Activated CD4-positive, CD25-positive, alpha-beta regulatory T cell treated with anti-CD3 and anti-CD28 coated beads, Interleukin-2, amount 50 U/mL, for 16 hours (primary cell): ENCODE results near the gene DUOXA1.

Source experiments
- DNase-seq: peaks from one replicate; pipeline ENCODE4 v3.0.0-alpha.2; 2020; ENCODE audit warnings: low read depth, low spot score

DUOXA1 gene

DNA sequence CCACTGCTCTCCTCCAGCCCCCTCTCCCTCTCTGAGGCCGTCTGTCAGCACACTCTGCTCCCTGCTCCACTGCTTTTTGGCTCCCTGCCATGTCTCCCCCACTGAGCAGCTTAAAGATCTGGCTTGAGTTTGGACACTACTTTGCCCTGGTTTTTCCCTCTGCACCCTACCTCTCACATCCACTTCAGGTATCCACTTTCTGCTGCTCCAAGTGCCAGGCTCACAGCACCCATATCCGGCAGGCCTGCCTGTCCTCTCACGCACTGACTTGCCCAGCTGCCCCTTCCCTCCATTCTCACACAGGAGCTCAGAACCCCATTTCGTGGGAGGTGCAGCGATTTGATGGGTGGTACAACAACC, 3.9 kb upstream of the DUOXA1 start:
- no peak for DNase-seq

DNA sequence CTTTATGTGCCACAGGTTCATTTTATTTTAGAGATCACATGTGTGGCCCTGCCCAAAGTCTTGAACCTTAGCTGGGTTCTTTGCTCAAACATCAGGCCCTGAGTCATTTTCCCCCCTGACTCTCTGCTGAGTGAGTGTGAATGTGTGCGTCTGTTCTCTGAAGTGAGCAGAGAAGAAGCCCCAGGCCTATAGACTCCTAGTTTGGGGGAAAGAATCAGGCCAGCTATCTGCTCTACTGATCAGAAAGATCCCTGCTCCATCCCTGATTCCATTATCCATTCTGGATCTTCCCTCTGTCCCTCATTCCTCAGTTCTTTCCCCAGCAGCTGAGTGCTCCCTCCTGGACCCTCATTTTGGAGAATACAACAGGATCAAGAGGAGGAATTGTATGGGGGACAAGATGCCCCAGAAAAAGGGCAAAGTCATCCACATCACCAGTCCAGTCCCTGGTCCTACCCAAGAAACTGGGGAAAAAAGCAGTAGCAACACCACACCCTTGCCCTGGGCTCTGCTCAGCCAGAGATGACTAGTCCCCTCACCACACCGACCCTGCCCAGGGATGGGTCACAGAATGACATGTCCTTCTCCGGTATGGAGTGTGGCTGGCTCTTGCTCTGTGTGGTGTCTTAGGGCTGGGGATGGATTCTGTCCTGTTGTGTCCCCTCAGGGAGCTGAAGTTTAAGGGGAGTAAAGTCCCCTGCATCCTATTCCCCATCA, 3.3 kb upstream of the DUOXA1 start:
- no peak for DNase-seq

DNA sequence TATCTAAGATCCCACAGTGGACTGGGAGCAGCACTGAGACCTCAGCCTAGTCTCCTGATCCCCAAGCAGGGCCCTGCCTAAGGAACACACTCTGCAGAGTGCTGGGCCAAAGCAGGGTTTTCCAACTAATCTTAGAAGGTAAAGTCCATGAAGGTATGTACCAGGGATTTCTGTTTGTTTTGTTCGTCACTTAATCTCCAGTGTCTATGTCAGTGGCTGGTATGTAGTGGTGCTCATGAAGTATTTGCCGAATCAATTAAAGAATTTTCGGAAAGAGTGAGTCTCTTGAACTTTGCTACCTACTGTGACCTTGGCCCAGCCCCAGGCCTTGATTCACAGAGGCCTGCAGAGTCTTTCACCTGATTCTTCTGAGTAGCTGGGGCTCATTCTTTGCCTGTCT, 1.8 kb upstream of the DUOXA1 start:
- no peak for DNase-seq

DNA sequence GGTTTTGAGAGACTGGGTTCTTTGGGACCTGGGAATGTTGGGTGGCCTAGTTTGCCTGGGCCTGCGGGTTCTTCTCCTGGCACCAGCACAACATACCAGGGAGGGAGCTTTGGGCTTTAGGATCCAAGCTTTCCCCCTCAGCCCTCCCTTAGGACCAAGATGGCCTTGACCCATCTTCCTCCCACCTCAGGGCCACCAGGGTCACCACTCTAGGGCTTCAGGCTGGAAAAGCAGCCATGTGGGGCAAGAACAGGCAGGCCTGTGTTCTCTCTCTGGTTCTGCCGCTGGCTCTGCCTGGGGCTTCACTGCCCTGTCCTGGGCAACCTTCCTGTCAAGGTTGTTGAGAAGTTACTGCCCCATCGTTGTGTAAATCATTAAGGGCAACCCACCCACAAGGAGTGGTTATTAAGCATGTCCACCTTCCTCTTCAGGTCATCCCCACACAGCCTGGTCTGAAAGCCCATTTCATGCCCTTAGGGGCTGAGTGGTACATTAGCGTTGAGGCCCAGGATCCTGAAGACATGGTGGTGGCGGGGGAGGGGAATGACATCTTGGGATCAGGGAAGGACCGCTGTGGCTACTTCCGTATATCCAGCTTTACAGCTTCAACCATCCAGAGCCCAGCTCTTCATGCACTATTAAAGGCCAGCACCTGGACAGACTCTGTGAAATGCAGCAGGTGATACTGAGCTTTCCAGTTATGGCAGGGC, 767 bp upstream of the DUOXA1 start:
- no peak for DNase-seq

DNA sequence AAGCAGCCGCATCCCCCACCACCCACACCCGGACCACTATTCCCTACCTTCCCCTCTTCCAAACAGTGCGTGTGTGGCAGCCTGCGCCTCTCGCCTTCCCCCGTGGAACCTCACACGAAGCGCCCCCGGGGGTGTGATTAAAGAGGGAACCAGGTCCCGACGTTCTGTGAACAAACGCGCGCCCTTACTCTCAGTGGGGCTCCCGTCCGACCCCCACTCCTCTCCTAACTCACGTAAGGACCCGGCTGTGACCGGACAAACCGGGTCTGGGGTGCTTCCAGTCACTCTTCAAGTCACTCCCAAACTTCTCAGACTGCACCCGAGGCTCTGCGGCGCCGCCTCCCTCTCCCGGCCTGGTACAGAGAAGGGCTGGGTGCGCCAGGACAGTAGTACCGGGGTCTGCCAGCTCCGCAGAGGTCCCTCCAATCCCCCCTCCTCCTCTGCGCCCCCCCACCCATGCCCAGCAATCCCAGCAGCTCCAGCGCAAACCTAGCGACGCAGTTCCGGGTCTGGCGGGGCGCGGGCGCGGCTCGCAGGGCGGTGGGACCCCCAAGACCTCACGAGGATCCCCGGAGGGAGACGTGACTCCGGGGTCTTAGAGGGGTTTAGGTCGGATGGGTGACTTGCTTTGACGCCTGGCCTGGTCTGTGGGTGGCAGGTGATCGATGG, 574 bp downstream of the DUOXA1 start:
- DNase-seq = no peak

DNA sequence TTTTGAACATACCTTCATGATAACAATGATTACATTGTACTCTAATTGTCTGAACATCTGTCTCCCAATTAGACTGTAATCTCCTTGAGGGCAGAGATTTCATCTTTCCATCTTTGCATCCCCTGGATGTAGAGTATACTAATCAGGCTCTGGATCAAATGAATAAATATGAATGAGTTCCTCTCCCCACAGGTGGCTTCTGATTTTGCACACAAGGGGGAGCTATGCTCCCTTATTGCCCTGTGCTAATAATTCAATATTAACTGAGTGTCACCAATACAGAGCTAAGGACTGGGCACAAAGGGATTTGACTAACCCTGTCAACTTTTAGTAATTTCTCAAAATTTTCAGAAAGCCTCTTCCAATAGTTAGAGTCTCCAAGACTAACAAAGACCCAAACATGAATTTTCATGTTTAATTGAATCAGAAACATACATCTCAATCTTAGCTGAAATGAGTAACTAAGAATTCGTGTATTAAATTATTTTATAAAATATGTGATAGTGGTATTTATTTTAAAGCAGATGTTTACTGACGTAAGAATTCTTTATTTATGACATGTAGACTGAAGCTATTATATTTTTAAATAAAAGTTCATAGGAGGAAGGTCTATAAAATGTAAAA, 3.0 kb downstream of the DUOXA1 start:
- DNase-seq = peak; percentile 15

DNA sequence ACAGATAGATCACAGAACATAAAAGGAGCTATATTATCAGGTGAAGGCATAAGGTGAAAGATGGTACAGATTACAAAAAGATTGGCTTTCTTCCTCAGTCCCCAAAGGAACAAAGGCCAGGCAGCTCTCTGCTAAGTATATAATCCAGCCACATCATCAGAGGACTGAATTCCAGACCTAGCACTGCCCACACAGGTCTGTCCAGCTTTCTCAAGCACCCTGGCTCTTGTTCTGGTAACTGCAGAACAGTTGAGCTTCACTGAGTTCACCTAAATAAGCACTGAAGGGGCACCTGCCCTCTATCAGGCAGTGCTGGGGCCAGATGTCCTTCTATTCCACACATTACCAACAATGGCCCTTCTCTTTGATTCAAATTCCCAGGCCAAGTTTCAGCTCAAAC, 6.3 kb downstream of the DUOXA1 start:
- DNase-seq = no peak

DNA sequence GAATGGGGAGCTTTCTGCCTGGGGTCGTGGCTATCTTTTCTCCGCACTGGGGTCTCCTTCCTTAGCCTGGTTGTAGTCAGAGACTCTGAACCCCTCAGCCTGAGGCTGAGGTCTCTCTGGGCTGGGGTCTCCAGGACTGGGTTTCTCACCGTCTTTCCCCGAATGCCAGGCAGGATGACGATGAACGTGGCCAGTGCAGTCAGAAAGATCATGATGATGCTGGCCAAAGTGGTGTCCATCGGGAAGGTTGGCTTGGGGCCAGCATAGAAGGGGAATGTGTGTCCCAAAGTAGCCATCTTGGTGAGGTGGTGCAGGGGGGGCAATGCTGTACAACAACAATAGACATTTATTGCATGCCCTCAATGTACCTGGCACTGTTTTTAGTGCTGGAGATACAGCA, 7.0 kb downstream of the DUOXA1 start:
- no peak for DNase-seq

DNA sequence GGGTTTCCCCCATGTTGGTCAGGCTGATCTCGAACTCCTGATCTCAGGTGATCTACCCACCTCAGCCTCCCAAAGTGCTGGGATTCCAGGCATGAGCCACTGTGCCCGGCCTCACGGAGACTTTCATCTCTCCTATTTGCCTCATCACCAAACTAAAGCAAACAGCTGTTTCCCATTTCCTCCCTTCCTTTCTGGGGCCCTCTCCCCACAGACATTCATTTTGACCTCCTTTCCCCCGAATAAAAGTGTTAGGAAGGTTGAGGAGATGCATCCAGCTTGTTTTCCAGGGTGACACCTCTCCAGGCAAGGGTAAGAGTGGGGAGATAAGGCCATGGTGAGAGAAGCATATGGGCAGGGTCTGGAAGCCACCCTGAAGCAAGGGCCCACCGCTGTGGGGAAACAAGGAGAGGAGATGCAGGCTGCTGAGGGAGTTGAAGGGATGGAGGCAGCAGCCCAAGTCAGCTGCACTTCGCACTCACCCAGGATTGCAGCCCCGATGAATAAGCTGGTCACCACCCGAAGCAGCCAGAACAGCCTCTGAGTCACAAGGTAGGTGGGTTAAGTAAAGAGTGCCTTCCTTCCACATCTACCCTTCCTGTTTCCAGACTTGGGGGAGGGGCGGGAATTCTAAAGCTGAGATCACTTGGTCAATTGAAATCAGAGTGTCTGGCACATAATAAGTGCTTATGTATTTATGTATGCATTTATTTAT, 7.8 kb downstream of the DUOXA1 start:
- DNase-seq = no peak

DNA sequence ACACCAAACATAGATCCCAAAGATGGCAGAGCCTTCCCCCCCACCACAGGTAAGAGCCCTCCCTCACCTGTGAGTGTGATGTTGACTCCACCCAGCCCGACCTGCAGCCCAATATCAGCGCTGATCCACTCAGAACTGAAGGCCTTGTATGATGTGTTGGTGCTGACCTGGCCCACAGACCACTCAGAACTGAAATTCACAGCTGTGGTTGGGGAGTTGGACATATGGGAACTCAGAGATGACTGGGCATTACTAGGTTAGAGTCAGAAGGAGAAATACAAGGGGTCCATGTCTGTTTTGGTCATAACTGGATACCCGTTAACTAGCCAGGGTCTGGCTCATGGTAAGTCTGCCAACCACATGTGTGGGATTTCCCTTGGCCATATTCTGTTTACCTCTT, 8.7 kb downstream of the DUOXA1 start:
- DNase-seq = no peak

DNA sequence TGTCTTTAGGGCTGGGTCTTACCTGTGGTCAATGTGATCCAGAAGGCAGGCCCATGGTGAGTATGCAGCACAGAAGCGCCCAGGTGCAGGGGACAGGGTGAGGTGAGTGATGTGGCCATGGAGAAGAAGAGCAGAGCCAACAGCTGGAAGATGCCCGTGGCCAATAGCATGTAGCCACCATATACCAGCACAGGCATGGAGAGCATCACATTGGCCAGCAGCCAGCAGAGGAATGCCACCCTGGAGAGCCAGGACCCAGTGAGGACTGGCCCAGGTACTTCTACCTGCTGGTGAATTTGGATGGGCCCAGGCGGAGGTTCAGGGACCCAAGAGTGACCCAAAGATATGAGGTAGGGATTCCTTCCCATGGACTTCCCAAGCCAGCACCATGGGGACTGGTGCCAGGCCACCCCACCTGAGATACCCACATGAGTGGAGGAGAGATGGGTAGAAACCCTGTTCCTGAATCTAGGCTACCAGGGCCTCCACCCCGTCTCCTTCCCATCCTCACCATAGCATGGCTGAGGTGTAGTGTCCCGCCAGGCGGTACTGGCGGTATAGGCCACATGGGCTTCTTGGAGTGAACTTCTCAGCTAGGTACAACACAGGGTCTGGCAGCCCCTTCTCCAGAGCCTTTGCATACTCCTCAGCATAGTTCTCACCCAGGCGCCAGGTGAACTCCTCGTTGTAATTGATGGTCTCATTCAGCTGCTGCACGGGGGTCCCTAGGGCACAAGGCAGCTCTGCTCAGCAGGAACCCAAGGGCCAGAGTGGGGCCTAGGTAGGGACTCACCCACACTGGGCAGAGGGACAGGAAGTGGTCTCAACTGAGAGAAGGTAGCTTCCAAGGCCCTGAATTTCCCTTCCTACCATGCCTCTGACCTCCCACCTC, 9.4 kb downstream of the DUOXA1 start:
- DNase-seq = no peak

DNA sequence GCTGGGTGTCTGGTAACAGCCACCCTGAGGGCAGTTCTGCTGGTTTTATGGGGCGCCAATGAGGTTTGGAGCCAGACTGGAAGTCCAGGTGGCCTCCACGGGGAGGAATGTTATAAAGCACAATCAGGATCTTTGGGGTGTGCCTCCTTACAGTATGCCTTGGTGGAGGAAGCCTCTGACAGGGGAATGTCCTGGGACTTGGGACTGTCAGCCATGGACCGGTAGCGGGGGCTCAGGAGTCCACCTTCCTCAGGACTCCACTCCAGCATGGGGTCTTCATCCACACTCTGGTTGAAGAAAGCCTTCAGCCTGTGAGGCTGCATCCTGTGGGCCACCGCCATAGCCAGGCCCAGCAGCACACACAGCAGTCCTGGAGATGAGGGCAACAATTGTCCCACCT, 10.7 kb downstream of the DUOXA1 start:
- DNase-seq = no peak

DNA sequence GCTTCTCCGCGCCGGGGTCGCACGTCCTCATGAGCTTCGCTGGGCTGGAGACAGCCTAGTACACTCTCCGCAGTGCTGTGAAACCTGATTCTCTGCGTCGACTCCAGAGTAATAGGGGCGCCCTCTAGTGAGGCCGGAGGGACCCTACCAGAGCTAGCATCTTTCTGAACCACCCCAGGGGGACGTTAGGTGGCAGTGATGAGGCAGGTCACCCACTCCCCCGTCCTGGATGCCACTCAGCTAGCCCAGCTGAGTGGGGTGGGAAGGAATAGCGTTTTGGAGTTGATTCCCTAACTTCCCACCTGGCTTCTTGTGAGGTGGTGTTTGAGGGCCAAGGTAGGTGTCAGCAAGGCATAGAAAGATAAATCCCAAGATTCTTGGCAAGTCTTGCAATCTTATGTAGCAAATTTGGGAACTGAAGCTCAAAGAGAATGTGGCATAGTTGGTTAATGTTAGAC, 11.5 kb downstream of the DUOXA1 start:
- DNase-seq = peak; percentile 63

DNA sequence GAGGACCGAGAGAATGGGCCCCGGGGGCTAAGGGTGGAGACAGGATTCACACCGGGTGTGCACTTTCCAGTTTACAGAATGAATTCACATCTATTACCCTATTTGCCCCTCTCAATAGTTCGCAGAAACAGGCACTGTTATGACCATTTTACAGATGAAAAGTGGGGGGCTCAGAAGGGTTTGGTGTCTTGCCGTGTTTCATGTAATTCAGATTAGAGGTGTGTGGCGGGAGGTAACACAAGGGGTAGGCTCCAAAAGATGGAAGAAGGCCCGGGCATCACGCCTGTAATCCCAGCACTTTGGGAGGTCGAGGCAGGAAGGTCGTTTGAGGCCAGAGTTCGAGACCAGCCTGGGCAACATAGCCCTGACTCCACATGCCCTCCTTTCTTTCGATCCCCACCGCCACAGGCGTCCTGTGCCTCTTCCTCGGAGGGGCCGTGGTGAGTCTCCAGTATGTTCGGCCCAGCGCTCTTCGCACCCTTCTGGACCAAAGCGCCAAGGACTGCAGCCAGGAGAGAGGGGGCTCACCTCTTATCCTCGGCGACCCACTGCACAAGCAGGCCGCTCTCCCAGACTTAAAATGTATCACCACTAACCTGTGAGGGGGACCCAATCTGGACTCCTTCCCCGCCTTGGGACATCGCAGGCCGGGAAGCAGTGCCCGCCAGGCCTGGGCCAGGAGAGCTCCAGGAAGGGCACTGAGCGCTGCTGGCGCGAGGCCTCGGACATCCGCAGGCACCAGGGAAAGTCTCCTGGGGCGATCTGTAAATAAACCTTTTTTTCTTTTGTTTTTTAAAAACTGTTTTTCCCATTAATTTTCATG, 12.2 kb downstream of the DUOXA1 start:
- DNase-seq = no peak

DNA sequence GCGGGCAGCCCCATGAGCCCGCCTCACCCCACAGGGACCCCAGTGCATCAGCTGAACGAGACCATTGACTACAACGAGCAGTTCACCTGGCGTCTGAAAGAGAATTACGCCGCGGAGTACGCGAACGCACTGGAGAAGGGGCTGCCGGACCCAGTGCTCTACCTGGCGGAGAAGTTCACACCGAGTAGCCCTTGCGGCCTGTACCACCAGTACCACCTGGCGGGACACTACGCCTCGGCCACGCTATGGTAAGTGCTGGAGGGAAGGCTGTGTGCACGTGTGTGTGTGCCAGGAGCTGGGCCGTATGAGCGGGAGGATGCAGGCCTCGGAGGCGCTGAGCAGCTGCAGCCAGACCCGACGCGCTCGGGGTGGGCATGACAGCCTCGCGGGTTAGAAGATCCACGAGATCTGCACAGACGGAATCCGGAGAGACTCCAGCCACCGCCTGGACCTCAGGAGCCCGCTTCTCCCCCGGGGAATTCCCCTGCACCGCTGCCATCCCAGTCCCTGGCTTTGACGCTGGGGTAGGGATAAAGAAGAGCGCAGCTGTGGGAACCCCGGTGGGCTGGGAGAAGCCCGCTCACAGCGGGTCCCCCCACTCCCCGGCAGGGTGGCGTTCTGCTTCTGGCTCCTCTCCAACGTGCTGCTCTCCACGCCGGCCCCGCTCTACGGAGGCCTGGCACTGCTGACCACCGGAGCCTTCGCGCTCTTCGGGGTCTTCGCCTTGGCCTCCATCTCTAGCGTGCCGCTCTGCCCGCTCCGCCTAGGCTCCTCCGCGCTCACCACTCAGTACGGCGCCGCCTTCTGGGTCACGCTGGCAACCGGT, 13.0 kb downstream of the DUOXA1 start:
- no peak for DNase-seq

DNA sequence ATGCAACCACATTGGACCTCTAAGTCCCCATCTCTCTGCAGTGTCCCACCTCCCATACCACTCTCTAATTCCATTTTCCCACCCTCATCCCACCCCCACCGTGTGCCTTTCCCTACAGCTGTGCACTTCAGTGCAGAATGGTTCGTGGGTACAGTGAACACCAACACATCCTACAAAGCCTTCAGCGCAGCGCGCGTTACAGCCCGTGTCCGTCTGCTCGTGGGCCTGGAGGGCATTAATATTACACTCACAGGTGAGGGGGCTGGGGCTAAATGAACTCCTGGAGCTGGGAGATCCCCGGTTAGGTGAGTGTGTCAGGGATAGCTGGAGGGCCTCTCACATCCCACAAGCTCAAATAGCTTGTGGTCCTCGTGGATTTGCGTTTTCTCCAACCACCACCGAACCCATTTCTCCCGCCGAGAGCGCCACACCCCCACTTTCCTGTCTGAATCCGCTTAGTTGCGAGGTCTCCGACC, 13.6 kb downstream of the DUOXA1 start:
- DNase-seq = no peak

DNA sequence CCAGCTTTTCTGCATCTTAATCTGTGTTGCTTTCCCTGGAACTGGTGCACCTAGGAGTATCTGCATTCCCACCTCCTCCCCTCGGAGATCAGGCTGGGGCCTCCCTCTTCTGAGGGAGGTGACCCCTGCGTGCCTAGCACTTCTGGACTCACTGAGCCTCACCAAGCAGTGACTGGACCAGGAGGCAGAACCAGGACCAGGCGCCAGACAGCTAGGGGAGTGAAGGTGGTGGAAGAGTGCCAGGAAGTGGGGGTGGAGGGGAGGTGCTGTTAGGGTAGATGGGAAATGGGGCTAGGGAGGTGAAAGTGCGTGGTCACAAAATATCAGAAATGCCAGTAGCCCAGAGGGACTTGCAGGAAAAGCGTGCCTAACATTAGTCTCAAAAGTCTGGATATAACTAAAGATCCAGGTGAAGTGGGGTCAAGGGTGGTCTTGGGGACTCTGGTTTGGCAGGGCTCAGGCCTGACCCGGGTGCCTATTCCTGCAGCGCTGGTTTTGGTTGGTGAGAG, 14.3 kb downstream of the DUOXA1 start:
- no peak for DNase-seq

DNA sequence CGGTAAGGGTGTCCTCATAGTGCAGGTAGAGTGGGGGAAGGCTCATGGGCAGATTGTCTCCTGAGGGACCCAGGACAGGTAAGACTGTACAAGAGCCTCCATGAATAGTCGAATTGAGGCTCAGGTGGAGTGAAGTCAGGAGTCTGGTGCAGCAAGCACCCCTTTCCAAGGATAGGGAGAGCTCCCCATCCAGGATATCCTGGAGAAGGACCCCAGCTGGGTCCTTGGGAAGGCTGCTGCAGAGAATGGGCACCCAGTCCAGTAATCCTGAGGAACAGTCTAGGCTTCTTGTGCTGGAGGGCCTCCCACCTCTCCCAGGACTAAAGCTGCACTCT, 15.0 kb downstream of the DUOXA1 start:
- DNase-seq = no peak
